Measurements from ENCODE around the gene SPINK7.
"Not testable (repeated sequence)": the region's sequence is repeated elsewhere in the genome, so short reads cannot be mapped to it uniquely, and the experiment has no call there.

Gene SPINK7

GRCh38 chr5:148312153-148312552 is at the start of gene SPINK7:
Gene SPINK7, plus strand, starts transcription at chr5:148312423. Its CDS starts 61 bp downstream, at chr5:148312484.
- no peak for DNase-seq (ENCODE audit: low read depth)

DNA sequence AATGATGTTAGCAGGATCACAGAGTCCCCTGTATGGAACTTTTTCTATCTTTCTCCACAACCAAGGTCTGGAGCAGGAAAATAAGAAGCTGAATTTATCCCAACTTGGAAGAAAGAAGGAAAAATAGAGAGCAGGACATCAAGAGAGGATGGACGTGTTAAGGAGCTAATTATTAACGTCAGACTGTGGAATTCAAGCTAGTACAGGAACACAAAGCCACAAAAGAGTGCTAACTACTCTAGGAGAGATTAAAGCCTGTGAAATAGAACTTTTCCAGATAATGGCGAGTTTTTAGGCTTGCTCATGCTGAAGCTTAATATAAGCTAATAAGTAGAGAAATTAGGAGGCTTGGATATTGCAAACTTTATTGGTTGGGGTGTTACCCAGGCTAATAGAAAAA is 44.3 kb upstream of the SPINK7 start:
- DNase-seq (ENCODE audit: low read depth): no peak

DNA sequence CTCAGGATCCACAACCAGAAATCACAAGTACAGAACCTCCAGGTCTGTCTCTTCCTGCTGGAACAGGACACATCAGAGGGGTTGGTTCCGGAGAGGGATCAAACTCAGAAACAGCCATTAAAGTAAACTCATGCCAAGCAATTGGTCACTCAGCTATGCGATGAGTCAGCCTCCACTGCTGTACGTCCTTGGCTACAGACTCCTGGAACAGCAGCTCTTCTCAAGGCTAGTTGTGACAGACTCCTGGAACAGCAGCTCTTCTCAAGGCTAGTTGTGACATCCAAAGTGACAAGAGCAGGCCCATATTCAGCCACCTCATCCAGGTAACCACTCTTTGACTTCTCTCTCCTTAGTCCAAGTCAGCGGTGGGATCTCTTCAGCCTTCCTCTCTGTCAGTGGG is 43.7 kb upstream of the SPINK7 start, which contains the start of gene SPINK13:
Gene SPINK13 (plus strand): TSS at position 229 of the 400 bp plus-strand sequence. CDS start 1,279 bp downstream, outside the sequence.
- peak; percentile 0 for DNase-seq (ENCODE audit: low read depth)

- not testable (repeated sequence) for DNase-seq (ENCODE audit: low read depth)
Measured at GRCh38 chr5:148275129-148275528, 37.1 kb upstream of the SPINK7 start.

- DNase-seq (ENCODE audit: low read depth): not testable (repeated sequence)
Measured at GRCh38 chr5:148280893-148281292, 31.3 kb upstream of the SPINK7 start.

DNA sequence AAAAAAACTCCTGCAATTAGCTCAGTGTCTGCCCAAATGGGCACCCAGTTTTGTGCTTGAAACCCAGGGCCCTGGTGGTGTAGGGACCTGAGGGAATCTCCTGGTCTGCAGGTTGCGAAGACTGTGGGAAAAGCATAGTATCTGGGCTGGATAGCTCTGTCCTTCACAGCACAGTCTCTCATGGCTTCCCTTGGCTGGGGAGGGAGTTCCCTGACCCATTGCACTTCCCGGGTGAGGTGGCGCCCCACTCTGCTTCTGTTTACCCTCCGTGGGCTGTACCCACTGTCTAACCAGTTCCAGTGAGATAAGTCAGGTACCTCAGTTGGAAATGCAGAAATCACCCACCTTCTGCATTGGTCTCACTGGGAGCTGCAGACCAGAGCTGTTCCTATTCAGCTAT is 30.9 kb upstream of the SPINK7 start:
- DNase-seq (ENCODE audit: low read depth): not testable (repeated sequence)

GRCh38 chr5:148290271-148291195 is 21.7 kb upstream of the SPINK7 start:
- no peak for DNase-seq (ENCODE audit: low read depth)

DNA sequence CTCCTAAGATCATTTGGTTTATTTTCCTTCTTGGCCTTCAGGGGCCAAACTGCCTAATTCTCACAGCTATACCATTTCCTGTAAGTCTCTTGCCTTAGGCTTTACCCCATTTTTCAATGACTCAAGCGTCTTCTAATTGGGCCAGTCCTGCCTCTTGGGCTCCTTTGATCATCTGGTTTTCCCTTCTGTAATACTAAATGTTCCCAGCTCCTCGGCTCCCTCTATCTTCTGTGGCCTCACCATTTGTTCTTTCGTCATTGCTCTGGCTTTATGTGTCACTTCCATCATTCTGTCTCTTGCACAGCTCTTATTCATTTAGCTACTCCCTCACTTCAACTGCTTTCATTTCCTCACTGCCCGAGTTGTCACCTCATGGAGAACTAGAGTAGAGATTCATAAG is 14.5 kb upstream of the SPINK7 start:
- DNase-seq (ENCODE audit: low read depth): no peak

DNA sequence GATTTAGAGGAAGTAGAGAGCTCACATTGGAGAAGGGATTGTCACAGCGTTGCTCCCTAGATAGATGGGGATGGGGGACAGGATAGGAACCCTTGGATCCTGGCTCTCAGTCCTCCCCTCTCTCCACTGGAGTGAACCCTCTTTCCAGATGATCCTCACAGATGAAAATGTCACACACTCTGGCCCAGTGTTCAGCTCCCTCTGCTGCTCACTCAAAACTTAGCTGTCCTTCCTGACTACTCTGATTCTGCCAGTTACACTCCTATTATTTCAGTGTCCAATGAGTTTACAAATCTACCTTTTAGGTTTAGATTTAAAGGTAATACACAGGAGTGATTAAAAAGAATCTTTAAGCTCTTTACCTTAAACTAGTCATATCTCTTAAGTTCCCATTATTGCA is 5.8 kb upstream of the SPINK7 start:
- no peak for DNase-seq (ENCODE audit: low read depth)

DNA sequence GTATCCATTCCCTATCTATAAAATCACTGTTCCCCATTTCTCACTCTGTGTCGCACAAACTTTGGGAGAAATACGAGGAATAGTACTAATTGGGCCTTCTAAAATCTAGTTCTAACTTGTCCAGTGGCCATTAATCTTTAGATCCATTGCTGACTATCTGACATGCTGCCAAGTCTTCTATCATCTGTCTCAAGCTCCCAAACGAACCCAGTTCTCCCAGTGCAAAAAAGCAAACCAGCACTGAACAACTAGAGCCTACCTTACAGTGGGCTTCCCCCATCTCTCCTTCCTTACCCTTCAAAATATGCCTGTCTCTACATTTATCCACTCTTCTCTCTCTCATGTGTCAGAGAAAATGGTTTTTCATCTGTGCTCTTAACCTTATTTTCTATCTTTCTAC is 3.2 kb upstream of the SPINK7 start:
- DNase-seq (ENCODE audit: low read depth): no peak

DNA sequence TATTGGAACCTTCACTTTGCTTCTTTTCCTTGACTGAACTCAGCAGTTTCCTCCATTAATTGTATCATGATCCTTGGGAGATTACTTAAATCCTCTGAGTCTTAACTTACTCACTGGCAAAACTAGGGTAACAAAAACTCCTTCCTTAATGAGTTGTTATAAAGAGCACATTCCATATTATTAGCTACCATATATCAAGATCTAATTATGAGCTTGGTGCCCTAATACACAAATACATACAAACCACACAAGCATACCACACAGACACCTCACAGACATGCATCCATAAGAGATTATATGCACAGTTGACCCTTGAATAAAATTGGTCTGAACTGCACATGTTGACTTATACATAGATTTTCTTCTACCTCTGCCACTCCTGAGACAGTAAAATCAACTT is 2.5 kb upstream of the SPINK7 start:
- no peak for DNase-seq (ENCODE audit: low read depth)

- no peak for DNase-seq (ENCODE audit: low read depth)
Measured at GRCh38 chr5:148311484-148311883, 739 bp upstream of the SPINK7 start.

DNA sequence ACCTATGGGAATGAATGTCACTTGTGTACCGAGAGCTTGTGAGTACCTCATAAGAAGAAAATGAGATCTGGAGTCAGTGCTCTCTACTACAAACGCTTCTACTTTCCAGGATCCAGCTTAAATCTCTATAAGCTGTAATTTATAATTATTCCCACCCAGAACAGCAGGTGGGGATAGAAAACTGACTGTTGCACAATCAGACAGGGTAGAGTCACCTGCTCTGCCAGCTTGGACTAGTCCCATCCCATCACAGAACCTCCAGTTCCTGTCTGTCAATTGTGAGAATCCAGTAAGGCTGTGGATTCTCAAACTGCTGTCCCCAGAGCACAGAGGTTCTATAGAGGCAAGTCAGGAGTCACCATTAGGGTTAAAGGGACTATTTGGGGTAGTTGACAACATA is 2.0 kb downstream of the SPINK7 start:
- DNase-seq (ENCODE audit: low read depth): no peak

GRCh38 chr5:148314731-148315130 is 2.5 kb downstream of the SPINK7 start:
- no peak for DNase-seq (ENCODE audit: low read depth)

- not testable (repeated sequence) for DNase-seq (ENCODE audit: low read depth)
Measured at GRCh38 chr5:148320011-148320963, 8.1 kb downstream of the SPINK7 start.

GRCh38 chr5:148333262-148333849 is 21.1 kb downstream of the SPINK7 start:
- no peak for DNase-seq (ENCODE audit: low read depth)

DNA sequence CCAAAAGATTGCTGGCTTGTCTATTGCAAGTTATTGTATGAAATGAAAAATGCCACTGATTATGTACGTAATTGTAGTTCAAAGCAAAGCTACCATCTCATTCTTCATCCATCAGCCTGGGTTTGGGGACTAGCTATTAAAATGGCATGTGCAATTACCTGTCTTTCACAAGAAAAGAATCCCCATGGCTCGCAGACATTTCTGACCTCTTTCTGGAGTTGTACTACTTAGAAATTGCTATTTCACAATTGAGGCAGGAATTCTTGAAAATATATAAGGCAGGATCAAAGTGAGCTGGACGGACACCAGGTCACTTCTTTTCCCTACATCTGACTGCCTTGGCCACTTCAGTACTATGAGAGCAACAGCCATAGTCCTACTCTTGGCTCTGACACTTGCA is 23.0 kb downstream of the SPINK7 start, which contains the start of gene SPINK9:
Gene SPINK9 (plus strand): TSS at position 301 of the 400 bp plus-strand sequence. CDS start 55 bp downstream, at position 356.
- DNase-seq (ENCODE audit: low read depth): no peak

DNA sequence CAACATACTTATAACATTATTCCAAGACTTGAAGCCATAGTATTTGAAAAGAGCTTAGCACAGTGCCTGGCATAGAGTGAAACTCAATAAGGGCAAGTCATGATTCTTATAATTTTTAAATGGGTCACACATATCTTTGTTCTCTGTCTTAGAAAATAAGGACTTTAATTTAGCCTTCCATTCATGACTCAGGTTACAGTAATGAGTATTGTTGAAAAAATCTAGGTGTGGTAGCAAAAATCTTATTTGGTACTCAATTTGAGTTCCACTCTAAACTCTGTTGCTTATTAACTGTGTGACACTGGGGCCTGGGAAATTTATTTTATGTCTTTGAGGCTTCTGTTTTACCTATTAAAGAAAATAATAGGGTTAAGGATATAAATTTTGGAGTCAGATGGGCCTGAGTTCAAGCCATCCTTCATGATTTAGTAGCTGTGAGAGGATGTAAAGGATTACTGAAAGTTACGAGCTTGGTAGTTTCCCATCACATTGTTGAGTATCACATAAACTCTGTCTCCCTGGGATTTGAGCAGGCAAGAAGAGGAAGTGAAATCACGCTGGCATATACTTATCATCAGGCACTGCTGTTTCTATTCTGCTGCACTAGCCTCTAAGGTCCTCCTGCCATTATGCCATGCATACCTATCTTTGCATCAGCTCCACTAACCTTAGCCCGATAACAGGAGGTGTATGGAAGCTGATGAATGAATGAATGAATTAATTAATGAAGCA is 24.6 kb downstream of the SPINK7 start:
- no peak for DNase-seq (ENCODE audit: low read depth)

DNA sequence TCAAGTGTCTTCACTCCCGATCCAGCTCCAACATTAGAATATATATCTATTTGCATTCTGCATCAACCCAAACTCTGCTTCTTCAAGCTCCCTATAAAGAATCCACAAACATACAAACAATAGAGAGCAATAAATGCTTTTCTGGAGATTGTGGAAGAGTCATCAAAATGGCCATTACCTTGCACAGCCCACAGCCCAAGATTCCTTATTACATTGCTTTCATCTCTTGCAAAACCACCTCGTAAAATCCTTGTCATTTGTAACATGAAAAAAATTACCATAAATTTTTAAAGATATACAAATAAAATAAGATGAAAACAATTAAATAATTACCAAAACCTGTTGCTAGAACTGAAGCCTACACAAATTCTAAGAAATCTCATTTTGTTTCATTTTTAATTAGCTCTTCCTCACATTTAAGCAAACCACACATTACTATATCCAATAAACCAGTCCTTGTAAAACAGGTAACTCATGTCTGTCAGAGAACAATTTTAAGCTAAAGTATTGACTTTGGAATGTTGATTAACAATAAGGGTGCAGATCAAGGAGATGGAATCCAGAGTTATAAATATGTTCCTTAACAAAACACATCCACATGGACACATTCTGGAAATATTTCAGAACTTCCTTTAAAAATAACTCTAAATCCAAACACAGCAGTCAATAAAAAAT is 30.3 kb downstream of the SPINK7 start:
- no peak for DNase-seq (ENCODE audit: low read depth)

DNA sequence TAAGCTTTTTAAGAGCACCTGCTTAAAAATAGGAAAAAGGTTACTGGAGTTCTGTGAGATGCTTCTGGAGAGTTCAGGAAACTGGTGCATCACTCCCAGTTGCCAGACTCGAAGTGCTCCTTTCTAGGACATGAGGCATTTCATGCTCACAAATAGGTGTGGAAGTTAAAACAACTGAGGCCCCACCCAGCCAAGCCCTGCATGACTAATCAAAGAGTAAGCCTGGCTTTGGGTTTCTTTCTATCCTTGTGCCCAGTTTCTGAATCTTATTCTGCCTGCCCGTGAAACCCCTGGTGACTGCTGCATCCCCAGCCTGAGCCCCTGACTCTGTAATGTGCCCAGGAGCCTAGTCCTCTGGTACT is 30.8 kb downstream of the SPINK7 start:
- no peak for DNase-seq (ENCODE audit: low read depth)
